HEK293T (cell line): ENCODE measurements around the gene PTPRM.

Source experiments
- CTCF ChIA-PET: fragments of 350-600 bp; formaldehyde crosslinking; extraction: SDS; loops from one replicate; lab custom pipeline; 2021; ENCODE audit warnings: antibody characterized with exemption, inconsistent platforms; lab: Yijun Ruan, JAX
- POLR2A ChIA-PET: fragments of 350-600 bp; formaldehyde crosslinking; extraction: SDS; loops from one replicate; lab custom pipeline; 2020; ENCODE audit warnings: antibody characterized with exemption, inconsistent platforms; lab: Yijun Ruan, JAX
- DNase-seq: peaks from one replicate; pipeline ENCODE4 v3.0.0; 2012; ENCODE audit warnings: mixed read lengths; ENCODE audit errors: extremely low spot score
- ARNT ChIP-seq: fragments of 450-650 bp; IDR thresholded peaks from 2 replicates; pipeline ENCODE4 v1.6.1; 2017; ENCODE audit warnings: mild to moderate bottlenecking
- BHLHE40 ChIP-seq: fragments of 450-650 bp; IDR thresholded peaks from 2 replicates; pipeline ENCODE4 v1.6.1; 2016; ENCODE audit warnings: mild to moderate bottlenecking, moderate library complexity, borderline replicate concordance
- CTBP1 ChIP-seq: fragments of 450-650 bp; IDR thresholded peaks from 2 replicates; pipeline ENCODE4 v1.6.1; 2016; ENCODE audit warnings: borderline replicate concordance
- ELF4 ChIP-seq: fragments of 450-650 bp; IDR thresholded peaks from 2 replicates; pipeline ENCODE4 v1.6.1; 2017; ENCODE audit warnings: antibody characterized with exemption
- FOXA1 ChIP-seq: fragments of 450-650 bp; IDR thresholded peaks from 2 replicates; pipeline ENCODE4 v1.6.1; 2016; ENCODE audit warnings: mild to moderate bottlenecking
- FOXK2 ChIP-seq: fragments of 450-650 bp; IDR thresholded peaks from 2 replicates; pipeline ENCODE4 v1.6.1; 2016; ENCODE audit warnings: mild to moderate bottlenecking
- FOXM1 ChIP-seq: fragments of 450-650 bp; IDR thresholded peaks from 2 replicates; pipeline ENCODE4 v1.6.1; 2017; ENCODE audit warnings: mild to moderate bottlenecking, borderline replicate concordance
- HDGF ChIP-seq: fragments of 450-650 bp; IDR thresholded peaks from 2 replicates; pipeline ENCODE4 v1.6.1; 2017; ENCODE audit warnings: antibody characterized with exemption, borderline replicate concordance
- L3MBTL2 ChIP-seq: fragments of 450-650 bp; conservative IDR thresholded peaks from 2 replicates; pipeline ENCODE4 v1.6.1; 2016; ENCODE audit warnings: mild to moderate bottlenecking
- LEF1 ChIP-seq: fragments of 450-650 bp; IDR thresholded peaks from 2 replicates; pipeline ENCODE4 v1.6.1; 2017; ENCODE audit warnings: mild to moderate bottlenecking, borderline replicate concordance
- NFRKB ChIP-seq: fragments of 450-650 bp; IDR thresholded peaks from 2 replicates; pipeline ENCODE4 v1.6.1; 2016; ENCODE audit warnings: mild to moderate bottlenecking, moderate library complexity
- SP1 ChIP-seq: fragments of 450-650 bp; IDR thresholded peaks from 2 replicates; pipeline ENCODE4 v1.6.1; 2017
- SUZ12 ChIP-seq: fragments of 450-650 bp; IDR thresholded peaks from 2 replicates; pipeline ENCODE4 v1.6.1; 2016; ENCODE audit warnings: mild to moderate bottlenecking
- TARDBP ChIP-seq: fragments of 450-650 bp; IDR thresholded peaks from 2 replicates; pipeline ENCODE4 v1.6.1; 2016
- ZNF384 ChIP-seq: fragments of 450-650 bp; IDR thresholded peaks from 2 replicates; pipeline ENCODE4 v1.6.1; 2016
- TF ChIP-seq, protein P1 (sequence below): fragments of 450-650 bp; IDR thresholded peaks from 2 replicates; pipeline ENCODE4 v1.6.1; 2016

PTPRM gene

DNA sequence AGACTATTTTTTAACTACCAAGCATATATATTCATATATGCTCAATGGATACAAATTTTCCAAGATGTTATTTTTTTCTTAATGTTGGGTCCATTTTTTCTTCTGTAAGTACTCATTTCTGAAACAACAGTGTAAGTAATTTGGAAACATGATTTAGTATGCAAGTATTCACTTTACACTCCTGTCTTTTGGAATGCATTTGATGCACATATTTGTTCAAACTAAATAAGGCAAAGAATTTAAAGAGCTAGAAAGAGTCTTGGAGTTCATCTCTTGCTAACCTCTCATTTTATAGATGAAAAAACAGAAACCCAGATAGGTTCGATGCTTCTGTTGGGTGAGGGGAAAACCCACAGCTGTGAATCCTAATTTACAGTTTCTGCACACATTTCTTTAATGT is 602.6 kb downstream of the PTPRM start:
- no peak for DNase-seq
- TF ChIP-seq FOXM1 (no peak), CTBP1 (no peak), ARNT (no peak), ZNF384 (no peak), NFRKB (no peak), BHLHE40 (no peak), TARDBP (no peak), SUZ12 (no peak), FOXA1 (no peak)
- TF ChIP-seq, protein P1, sequence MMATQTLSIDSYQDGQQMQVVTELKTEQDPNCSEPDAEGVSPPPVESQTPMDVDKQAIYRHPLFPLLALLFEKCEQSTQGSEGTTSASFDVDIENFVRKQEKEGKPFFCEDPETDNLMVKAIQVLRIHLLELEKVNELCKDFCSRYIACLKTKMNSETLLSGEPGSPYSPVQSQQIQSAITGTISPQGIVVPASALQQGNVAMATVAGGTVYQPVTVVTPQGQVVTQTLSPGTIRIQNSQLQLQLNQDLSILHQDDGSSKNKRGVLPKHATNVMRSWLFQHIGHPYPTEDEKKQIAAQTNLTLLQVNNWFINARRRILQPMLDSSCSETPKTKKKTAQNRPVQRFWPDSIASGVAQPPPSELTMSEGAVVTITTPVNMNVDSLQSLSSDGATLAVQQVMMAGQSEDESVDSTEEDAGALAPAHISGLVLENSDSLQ, result no peak
- CTCF ChIA-PET, result no interaction called here
- POLR2A ChIA-PET, result no interaction called here

DNA sequence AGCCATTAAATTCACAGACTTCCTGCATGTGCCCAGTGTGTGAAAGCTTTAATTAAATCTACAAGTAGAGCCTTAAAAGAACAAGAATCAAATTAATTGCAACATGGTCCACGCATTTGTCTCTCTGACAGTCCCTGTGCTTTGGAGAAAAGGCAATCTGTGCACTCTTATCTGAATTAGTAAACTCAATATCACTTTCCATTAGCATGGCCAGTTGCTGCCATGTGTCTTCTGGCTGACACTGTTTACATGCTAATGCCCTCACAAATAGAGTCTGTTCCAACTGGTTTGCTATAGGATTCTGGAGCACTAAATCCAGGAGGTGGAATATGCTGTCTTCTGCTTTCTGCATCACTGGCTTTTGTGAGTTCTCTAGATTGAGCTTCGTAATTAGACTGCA is 607.7 kb downstream of the PTPRM start:
- ChIA-PET POLR2A (no interaction called here), CTCF (no interaction called here)
- no peak for DNase-seq
- no peak for TF ChIP-seq FOXK2
- TF ChIP-seq HDGF, result no peak
- no peak for TF ChIP-seq FOXA1
- TF ChIP-seq CTBP1, result no peak
- no peak for TF ChIP-seq FOXM1
- no peak for TF ChIP-seq NFRKB
- TF ChIP-seq ARNT, result no peak
- no peak for TF ChIP-seq LEF1
- no peak for TF ChIP-seq BHLHE40
- TF ChIP-seq SP1, result no peak
- no peak for TF ChIP-seq TARDBP
- TF ChIP-seq, protein P1, result no peak
- no peak for TF ChIP-seq ZNF384
- TF ChIP-seq L3MBTL2, result no peak

DNA sequence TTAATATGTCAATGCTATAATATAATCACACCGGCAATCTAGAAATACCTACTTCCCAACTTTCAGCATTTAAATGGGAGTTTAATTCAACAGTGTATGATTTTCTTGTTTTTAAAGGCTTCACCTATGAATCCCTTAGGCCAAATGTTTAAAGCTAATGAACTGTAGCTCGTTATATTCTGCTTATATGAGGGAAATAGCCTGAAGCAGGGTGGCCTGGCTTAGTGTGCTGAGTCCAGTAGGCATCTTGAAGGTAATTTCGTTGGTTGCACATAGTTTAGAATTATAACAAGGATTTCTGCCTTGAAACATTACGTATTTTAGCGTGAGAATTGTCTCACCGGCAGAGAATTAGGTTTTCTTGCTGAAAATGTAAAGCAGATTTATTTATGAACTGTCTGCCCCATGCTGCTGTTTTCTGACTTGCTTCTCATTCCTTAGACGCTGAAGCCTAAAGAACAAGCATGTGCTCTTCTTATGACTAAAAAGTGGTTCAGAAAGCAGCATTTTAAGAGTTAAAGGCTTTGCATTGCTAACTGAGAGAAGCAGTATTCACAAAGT is 608.5 kb downstream of the PTPRM start:
- no peak for DNase-seq
- ChIA-PET POLR2A (no interaction called here), CTCF (no interaction called here)
- TF ChIP-seq L3MBTL2 (no peak), LEF1 (no peak), FOXM1 (no peak), SUZ12 (no peak), CTBP1 (no peak), ELF4 (no peak), HDGF (no peak), ZNF384 (no peak), SP1 (no peak), FOXA1 (no peak), FOXK2 (no peak), BHLHE40 (no peak), TARDBP (no peak)
- TF ChIP-seq, protein P1, result no peak

DNA sequence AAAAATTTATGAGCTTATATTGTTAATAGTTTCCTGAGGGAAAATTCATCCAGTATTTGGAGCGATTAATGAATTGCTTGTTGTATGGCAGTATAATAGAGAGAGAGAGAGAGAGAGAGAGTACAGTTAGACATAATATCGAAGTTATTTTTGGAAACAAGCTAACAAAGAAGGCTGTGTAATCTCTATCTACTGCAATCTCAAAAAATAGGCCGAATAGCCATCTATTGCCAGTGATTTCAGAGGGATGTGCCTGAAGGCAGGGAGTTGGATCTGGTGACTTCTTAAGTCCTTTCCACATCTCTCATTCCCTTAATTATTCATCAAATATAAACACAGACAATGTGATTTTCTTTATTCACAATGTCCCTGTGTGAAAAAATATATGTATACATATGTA is 609.0 kb downstream of the PTPRM start:
- ChIA-PET POLR2A (no interaction called here), CTCF (no interaction called here)
- no peak for TF ChIP-seq FOXK2
- no peak for TF ChIP-seq SP1
- no peak for TF ChIP-seq FOXM1
- no peak for TF ChIP-seq NFRKB
- TF ChIP-seq, protein P1, result no peak
- no peak for TF ChIP-seq CTBP1
- no peak for TF ChIP-seq SUZ12
- TF ChIP-seq LEF1, result no peak
- no peak for TF ChIP-seq BHLHE40
- TF ChIP-seq TARDBP, result no peak
- no peak for TF ChIP-seq ARNT
- no peak for TF ChIP-seq ELF4
- TF ChIP-seq HDGF, result no peak
- TF ChIP-seq ZNF384, result no peak
- TF ChIP-seq FOXA1, result no peak
- TF ChIP-seq L3MBTL2, result no peak
- no peak for DNase-seq

DNA sequence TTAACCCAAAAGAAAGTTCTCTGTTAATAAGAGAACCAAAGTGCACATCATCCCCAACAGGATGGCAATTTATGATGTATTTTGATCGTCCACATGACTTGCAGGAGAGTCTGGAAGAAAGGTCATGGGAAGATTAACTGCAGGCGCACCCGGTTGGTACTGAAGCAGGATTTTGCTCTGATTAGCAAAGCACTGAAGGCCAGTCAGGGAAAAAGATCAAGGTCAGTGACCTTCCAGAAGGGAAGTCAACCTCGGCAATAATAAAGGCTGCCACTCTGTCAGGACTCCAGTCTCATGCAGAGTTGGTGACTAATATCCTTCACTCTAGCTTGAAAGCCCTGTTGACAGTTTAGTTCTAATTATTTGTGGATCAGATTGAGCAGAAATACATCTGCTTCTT is 609.4 kb downstream of the PTPRM start:
- ChIA-PET CTCF (no interaction called here), POLR2A (no interaction called here)
- TF ChIP-seq CTBP1, result no peak
- no peak for TF ChIP-seq SUZ12
- no peak for TF ChIP-seq HDGF
- no peak for TF ChIP-seq L3MBTL2
- no peak for TF ChIP-seq FOXA1
- TF ChIP-seq LEF1, result no peak
- TF ChIP-seq ARNT, result no peak
- no peak for TF ChIP-seq NFRKB
- no peak for TF ChIP-seq SP1
- no peak for TF ChIP-seq ZNF384
- no peak for TF ChIP-seq ELF4
- TF ChIP-seq, protein P1, result no peak
- no peak for TF ChIP-seq FOXK2
- no peak for TF ChIP-seq BHLHE40
- TF ChIP-seq FOXM1, result no peak
- TF ChIP-seq TARDBP, result no peak
- no peak for DNase-seq
